ENCODE data around the gene TH.

DNA sequence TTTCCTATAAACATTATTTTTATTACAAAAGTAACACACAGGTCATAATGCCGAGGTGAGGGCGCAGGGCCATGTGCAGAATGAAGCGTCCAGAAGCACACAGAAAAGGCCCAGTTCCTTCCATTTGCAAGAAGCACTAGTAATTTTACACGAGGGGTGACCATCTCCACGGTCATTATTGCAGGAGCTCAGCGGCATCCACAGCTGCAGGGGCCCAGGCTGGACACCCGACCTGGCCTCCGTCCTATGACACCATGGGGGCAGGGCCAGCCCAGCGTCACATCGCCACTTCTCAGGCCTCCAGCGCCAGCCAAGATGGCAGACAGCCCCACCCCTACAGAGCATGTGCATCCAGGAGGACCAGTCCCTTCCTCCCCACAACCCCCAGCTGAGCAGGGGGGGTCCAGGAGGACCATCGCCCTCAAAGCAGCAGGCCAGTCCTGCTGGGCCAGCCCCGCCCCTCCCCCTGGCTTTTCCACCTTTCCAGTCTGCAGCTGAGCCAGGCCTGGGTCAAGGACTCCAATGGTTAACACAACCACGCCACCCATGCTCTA lies 35.9 kb downstream of the TH start:
- TF ChIP-seq GATA2 (IDR thresholded peaks at IDR 0.05; ENCODE audit: low read depth, low read length) = no peak
- no peak for TF ChIP-seq GATA3 (IDR thresholded peaks at IDR 0.05; ENCODE audit: low read depth, low read length)
